Right kidney (tissue), 1 donor: Measurements from ENCODE around the gene KRTAP10-9.

Source experiments
- DNase-seq: peaks from one replicate; pipeline ENCODE4 v3.0.0-alpha.2; 2016

The KRTAP10-9 gene

GRCh38 chr21:44666401-44667320 is 39.8 kb downstream of the KRTAP10-9 start, which contains the start of gene KRTAP12-2:
TSS of gene KRTAP12-2 (minus strand) at chr21:44666927. CDS start at chr21:44666886, 41 bp downstream.
- no peak for DNase-seq

GRCh38 chr21:44667612-44668011 is 40.7 kb downstream of the KRTAP10-9 start:
- DNase-seq = no peak

- DNase-seq = no peak
Measured at GRCh38 chr21:44670642-44671432, 43.9 kb downstream of the KRTAP10-9 start.

GRCh38 chr21:44671911-44672310 is 45.0 kb downstream of the KRTAP10-9 start:
- no peak for DNase-seq

- no peak for DNase-seq
Measured at GRCh38 chr21:44677881-44678280, 51.0 kb downstream of the KRTAP10-9 start.
